Activated CD4-positive, alpha-beta memory T cell treated with anti-CD3 and anti-CD28 coated beads, Interleukin-2, amount 10 ng/mL, durations not matched to agents 7 days and 5 days (primary cell): ENCODE measurements around the gene SEC62. TPM values are rescaled to one million over a fixed set of nuclear protein-coding genes. Genes with fewer than 3 reads are reported as not detected.
A peak's percentile ranks its signal among the peaks of the same experiment; 100 is the strongest.

Experiments used
- CTCF ChIA-PET: fragments of 350-600 bp; sonication (Branson Sonifier 250); formaldehyde crosslinking; loops from one replicate; lab custom pipeline; 2021; ENCODE audit warnings: antibody characterized with exemption, inconsistent platforms; lab: Charles Lee
- POLR2A ChIA-PET: fragments of 350-600 bp; sonication (Branson Sonifier 250); formaldehyde crosslinking; loops from one replicate; lab custom pipeline; 2021; ENCODE audit warnings: antibody characterized with exemption; lab: Charles Lee
- DNase-seq: peaks from one replicate; pipeline ENCODE4 v3.0.0-alpha.2; 2020
- H3K27ac Mint-ChIP-seq: one replicate; pipeline ENCODE4 v1.8.0; 2021; ENCODE audit warnings: mild to moderate bottlenecking, mixed read lengths
- H3K27me3 Mint-ChIP-seq: one replicate; pipeline ENCODE4 v1.8.0; 2021; ENCODE audit warnings: mixed read lengths
- H3K36me3 Mint-ChIP-seq: one replicate; pipeline ENCODE4 v1.8.0; 2021; ENCODE audit warnings: low read depth, mixed read lengths
- H3K4me1 Mint-ChIP-seq: one replicate; pipeline ENCODE4 v1.8.0; 2021; ENCODE audit warnings: mixed read lengths
- H3K4me3 Mint-ChIP-seq: one replicate; pipeline ENCODE4 v1.8.0; 2021; ENCODE audit warnings: mild to moderate bottlenecking, mixed read lengths
- H3K9me3 Mint-ChIP-seq: one replicate; pipeline ENCODE4 v1.8.0; 2021; ENCODE audit warnings: mixed read lengths
- total RNA-seq, 2 experiments: library from RNA; stranded (reverse); gene quantifications; one replicate each; pipeline ENCODE4 v1.2.3, GENCODE V29; 2021

The SEC62 gene
- 10 to 100 TPM; 53.7 to 57.9 TPM for total RNA-seq

- ChIA-PET POLR2A (interaction anchor here (0.7 to 2.9 kb wide), 17 partner anchors 10 to 390 kb away, joined by 3 to 36 read pairs (median 5); partner anchors contain the start of genes ACTRT3, LRRC34, LRRIQ4 and MYNN), CTCF (interaction anchor here (0.5 to 3.7 kb wide), 12 partner anchors 11 to 414 kb away, joined by 3 to 16 read pairs (median 4); partner anchors contain the start of genes LRRC34 and LRRIQ4)
- Mint-ChIP-seq H3K27me3 (no peaks in the 10 kb centered on the region), H3K36me3 (peaks cover 8% of the 10 kb centered on the region), H3K4me3 (peak within 1 kb of the TSS; percentile 85), H3K4me1 (peaks cover 40% of the 10 kb centered on the region), H3K27ac (peak within 1 kb of the TSS; percentile 92), H3K9me3 (no peaks in the 10 kb centered on the region)
- DNase-seq, result peak; percentile 92
These were observed at the start of gene SEC62 for GRCh38 chr3:169966428-169966950. SEC62 (plus strand) TSS chr3:169966807; CDS start chr3:169966823, 16 bp downstream.

DNA sequence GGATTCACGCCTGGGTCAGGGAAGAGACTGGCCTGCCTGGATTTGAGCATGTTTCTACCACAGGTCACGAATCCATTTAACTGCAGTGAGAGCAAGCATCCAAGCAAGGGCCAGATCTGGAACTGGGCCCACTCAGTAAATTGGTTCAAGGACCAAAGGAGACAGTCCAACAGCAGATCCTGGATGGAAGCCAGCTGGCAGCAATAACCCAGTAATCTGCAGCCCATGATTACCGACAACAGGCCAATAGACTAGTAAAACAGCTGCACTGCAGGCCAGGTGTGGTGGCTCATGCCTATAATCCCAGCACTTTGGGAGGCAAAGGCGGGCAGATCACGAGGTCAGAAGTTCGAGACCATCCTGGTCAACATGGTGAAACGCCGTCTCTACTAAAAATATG lies 43.4 kb upstream of the SEC62 start:
- Mint-ChIP-seq H3K9me3 (no peaks in the 10 kb centered on the region), H3K4me3 (no peak overlapping the region), H3K27ac (no peak overlapping the region), H3K27me3 (peaks cover 6% of the 10 kb centered on the region), H3K4me1 (no peaks in the 10 kb centered on the region), H3K36me3 (no peaks in the 10 kb centered on the region)
- no peak for DNase-seq
- ChIA-PET CTCF (no interaction called here), POLR2A (no interaction called here)

DNA sequence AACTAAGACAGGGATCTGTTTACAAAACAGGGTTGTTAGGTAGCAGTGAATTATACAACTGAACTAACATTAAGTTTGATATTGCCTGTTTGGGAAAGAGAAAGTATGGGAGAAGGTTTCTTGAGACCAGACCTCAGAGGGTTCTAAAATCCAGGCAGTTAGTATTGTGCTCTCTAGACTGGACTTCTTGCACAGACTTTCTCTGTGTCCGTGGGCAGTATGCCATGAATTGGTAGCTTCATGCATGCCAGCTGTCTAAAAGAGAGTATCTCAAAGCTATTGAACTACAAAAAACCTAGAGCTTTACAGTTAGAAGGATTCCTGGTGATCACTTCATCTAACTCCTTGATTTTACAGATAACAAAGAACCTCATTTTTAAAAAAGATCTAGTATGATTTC lies 42.8 kb upstream of the SEC62 start:
- POLR2A ChIA-PET, result no interaction called here
- Mint-ChIP-seq H3K9me3 (no peaks in the 10 kb centered on the region), H3K4me3 (no peak overlapping the region), H3K27ac (no peak overlapping the region), H3K27me3 (peaks cover 8% of the 10 kb centered on the region), H3K4me1 (no peaks in the 10 kb centered on the region), H3K36me3 (no peaks in the 10 kb centered on the region)
- CTCF ChIA-PET, result no interaction called here
- no peak for DNase-seq

DNA sequence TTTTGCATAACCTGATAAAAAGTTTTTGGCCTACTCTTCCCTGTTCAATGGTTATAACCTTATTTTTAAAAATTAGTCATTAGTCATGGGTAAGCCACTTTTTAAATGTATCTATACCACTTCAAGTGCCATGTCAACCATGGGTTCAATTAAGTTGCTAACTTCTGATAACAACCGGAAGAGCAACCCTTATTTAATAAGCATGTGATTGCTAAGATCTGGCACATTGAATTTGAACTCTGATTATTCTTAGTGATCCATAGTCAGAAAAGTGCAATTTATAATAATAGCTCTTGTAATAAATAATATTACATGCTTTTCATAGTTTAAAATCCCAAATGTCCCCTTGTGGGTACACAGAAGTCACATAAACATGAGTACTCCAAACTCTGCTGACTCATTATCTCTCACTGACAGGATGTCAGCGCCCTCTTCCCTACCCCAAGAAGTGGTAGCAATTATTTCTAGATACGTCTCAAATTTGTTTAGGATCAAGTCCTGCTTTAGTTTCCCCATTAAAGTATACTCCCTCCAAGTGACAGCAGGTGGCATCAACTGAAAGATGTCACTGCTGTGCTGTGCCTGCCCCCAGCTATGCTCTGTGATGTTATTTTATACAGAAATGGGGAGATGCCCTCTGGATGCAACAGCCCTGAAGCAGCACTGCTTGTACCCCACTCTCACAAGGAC lies 36.6 kb upstream of the SEC62 start:
- ChIA-PET CTCF (no interaction called here), POLR2A (no interaction called here)
- peaks cover 14% of the 10 kb centered on the region for H3K27me3 Mint-ChIP-seq
- H3K4me1 Mint-ChIP-seq, result peaks cover 3% of the 10 kb centered on the region
- no peaks in the 10 kb centered on the region for H3K36me3 Mint-ChIP-seq
- H3K4me3 Mint-ChIP-seq, result no peak overlapping the region
- H3K9me3 Mint-ChIP-seq, result no peaks in the 10 kb centered on the region
- no peak overlapping the region for H3K27ac Mint-ChIP-seq
- no peak for DNase-seq

DNA sequence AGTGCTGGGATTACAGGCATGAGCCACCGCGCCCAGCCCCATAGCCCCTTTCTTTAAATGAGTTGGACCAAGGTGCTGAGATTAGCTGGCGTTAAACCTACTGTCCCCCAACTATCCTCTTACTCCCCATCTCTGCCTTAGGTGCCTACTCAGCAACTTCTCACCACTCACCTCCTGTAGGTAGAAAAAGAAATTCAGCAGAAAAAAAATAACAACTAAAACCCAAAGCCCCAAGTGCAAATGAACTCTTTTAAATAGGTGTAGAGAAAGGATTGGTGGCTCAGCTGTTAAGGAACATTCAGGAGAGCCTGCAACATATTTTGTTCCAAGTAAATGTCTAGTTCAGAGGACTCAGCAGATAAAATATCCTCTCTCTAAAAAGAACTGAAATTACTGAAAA lies 35.8 kb upstream of the SEC62 start:
- Mint-ChIP-seq H3K27ac (no peak overlapping the region), H3K4me1 (peaks cover 3% of the 10 kb centered on the region), H3K9me3 (no peaks in the 10 kb centered on the region), H3K27me3 (peaks cover 21% of the 10 kb centered on the region), H3K36me3 (no peaks in the 10 kb centered on the region), H3K4me3 (no peak overlapping the region)
- ChIA-PET CTCF (no interaction called here), POLR2A (no interaction called here)
- no peak for DNase-seq

DNA sequence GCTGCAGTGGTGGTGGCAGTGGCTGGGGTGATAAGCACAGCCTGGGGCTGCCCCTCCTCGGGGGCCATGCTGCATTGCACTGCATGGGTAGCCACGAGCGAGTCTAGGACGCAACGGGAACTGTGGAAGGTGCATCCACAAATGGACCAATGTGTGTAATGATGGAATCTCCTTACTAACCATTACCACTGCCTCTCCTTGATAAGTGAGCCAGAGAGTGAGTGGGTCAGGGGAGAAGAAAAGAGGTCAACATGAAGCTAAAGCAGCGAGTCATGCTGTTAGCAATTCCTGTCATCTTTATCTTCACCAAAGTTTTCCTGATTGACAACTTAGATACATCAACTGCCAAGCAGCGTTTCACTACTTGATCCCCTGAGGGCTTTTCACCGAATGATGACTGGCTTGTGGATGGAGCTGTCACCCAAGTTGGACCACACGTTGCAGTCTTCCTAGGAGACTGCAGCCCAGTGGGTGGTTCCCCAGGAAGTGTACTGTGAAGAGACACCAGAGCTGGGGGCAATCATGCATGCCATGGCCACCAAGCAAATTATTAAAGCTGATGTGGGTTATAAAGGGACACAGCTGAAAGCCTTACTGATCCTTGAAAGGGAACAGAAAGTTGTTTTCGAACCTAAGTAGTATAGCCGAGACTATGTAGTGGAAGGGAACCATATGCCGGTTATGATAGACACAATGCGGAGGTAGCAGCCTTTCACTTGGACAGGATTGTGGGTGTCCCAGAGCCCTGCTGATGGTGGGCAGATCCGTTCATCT lies 34.7 kb upstream of the SEC62 start:
- H3K9me3 Mint-ChIP-seq, result no peaks in the 10 kb centered on the region
- peaks cover 3% of the 10 kb centered on the region for H3K4me1 Mint-ChIP-seq
- H3K36me3 Mint-ChIP-seq, result no peaks in the 10 kb centered on the region
- no peak overlapping the region for H3K4me3 Mint-ChIP-seq
- CTCF ChIA-PET, result no interaction called here
- POLR2A ChIA-PET, result no interaction called here
- no peak overlapping the region for H3K27ac Mint-ChIP-seq
- H3K27me3 Mint-ChIP-seq, result peaks cover 23% of the 10 kb centered on the region
- DNase-seq, result no peak

DNA sequence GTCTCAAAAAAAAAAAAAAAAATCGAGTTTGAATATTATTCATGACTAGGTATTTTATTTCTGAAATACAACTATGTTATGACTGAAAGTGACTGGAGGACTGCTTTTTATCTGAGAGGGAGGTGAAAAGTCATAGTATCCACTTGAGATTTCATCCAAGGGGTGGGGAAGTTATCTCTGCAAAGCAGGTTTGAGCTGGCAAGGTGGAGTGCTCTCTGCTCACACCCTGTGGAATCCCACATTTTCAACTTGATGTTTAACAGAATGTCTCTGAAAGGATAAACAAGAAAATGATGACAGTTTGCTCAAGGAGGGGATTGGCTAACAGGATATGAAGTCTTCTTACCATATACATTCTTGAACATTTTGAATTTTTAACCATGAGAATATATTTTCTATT lies 27.3 kb upstream of the SEC62 start:
- Mint-ChIP-seq H3K36me3 (no peaks in the 10 kb centered on the region), H3K4me1 (peaks cover 3% of the 10 kb centered on the region), H3K27ac (no peak overlapping the region), H3K9me3 (no peaks in the 10 kb centered on the region), H3K27me3 (peaks cover 29% of the 10 kb centered on the region), H3K4me3 (no peak overlapping the region)
- ChIA-PET CTCF (interaction anchor here (0.7 kb wide), 1 partner anchor 125 kb away, joined by 3 read pairs; no protein-coding TSS in a partner anchor), POLR2A (no interaction called here)
- DNase-seq, result no peak

- H3K27me3 Mint-ChIP-seq, result peaks cover 28% of the 10 kb centered on the region
- no peaks in the 10 kb centered on the region for H3K36me3 Mint-ChIP-seq
- no peak overlapping the region for H3K27ac Mint-ChIP-seq
- ChIA-PET CTCF (interaction anchor here (0.7 kb wide), 1 partner anchor 126 kb away, joined by 3 read pairs; no protein-coding TSS in a partner anchor), POLR2A (no interaction called here)
- no peak overlapping the region for H3K4me3 Mint-ChIP-seq
- H3K9me3 Mint-ChIP-seq, result no peaks in the 10 kb centered on the region
- H3K4me1 Mint-ChIP-seq, result peaks cover 3% of the 10 kb centered on the region
- no peak for DNase-seq
These were observed 26.9 kb upstream of the SEC62 start for GRCh38 chr3:169939751-169940150.

GRCh38 chr3:169940470-169941181 lies 26.0 kb upstream of the SEC62 start:
- Mint-ChIP-seq H3K4me1 (peaks cover 9% of the 10 kb centered on the region), H3K4me3 (no peak overlapping the region), H3K27me3 (peaks cover 20% of the 10 kb centered on the region), H3K36me3 (no peaks in the 10 kb centered on the region), H3K27ac (no peak overlapping the region), H3K9me3 (no peaks in the 10 kb centered on the region)
- CTCF ChIA-PET, result no interaction called here
- POLR2A ChIA-PET, result no interaction called here
- DNase-seq, result no peak

DNA sequence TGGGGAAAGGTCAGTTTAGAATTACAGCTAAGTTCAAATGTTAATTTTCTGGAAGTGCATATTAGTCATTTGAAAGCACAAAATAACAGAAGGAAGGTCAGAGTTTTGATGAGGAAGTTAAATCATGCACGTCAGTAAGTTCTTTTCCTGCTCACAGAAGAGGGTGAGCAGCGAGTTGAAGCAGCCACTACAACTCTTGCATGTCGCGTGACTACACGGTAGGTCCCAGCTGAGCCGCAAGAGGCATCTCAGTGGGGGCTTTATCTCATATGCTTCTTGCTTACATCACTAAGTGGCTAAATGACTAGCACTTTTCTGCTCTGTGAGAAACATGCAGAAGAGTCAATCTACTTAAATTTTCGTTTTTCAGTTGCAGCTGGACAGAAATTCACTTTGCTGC lies 21.3 kb upstream of the SEC62 start:
- H3K27me3 Mint-ChIP-seq, result peaks cover 7% of the 10 kb centered on the region
- no peaks in the 10 kb centered on the region for H3K36me3 Mint-ChIP-seq
- peaks cover 9% of the 10 kb centered on the region for H3K4me1 Mint-ChIP-seq
- peak; percentile 32 for DNase-seq
- no peaks in the 10 kb centered on the region for H3K9me3 Mint-ChIP-seq
- H3K27ac Mint-ChIP-seq, result no peak overlapping the region
- ChIA-PET POLR2A (interaction anchor here (0.7 kb wide), 1 partner anchor 21 kb away, joined by 3 read pairs; no protein-coding TSS in a partner anchor), CTCF (no interaction called here)
- H3K4me3 Mint-ChIP-seq, result no peak overlapping the region

- no peak for DNase-seq
- Mint-ChIP-seq H3K27ac (no peak overlapping the region), H3K36me3 (no peaks in the 10 kb centered on the region), H3K9me3 (no peaks in the 10 kb centered on the region), H3K27me3 (peaks cover 4% of the 10 kb centered on the region), H3K4me1 (peaks cover 6% of the 10 kb centered on the region), H3K4me3 (no peak overlapping the region)
- CTCF ChIA-PET, result interaction anchor here (0.5 to 1.4 kb wide), 3 partner anchors 19 to 80 kb away, joined by 3 to 4 read pairs (median 3); partner anchors contain the start of gene SEC62
- POLR2A ChIA-PET, result interaction anchor here (0.6 kb wide), 1 partner anchor 58 kb away, joined by 3 read pairs; no protein-coding TSS in a partner anchor
These were observed 20.3 kb upstream of the SEC62 start for GRCh38 chr3:169946336-169946735.

GRCh38 chr3:169948559-169949448 lies 17.8 kb upstream of the SEC62 start:
- Mint-ChIP-seq H3K36me3 (no peaks in the 10 kb centered on the region), H3K27me3 (no peaks in the 10 kb centered on the region), H3K4me1 (peaks cover 6% of the 10 kb centered on the region), H3K9me3 (no peaks in the 10 kb centered on the region), H3K4me3 (no peak overlapping the region), H3K27ac (no peak overlapping the region)
- CTCF ChIA-PET, result interaction anchor here (1.4 to 2.0 kb wide), 2 partner anchors 18 to 86 kb away, joined by 3 to 4 read pairs; partner anchors contain the start of gene SEC62
- no peak for DNase-seq
- POLR2A ChIA-PET, result interaction anchor here (2.1 kb wide), 1 partner anchor 18 kb away, joined by 5 read pairs; the partner anchor contains the start of gene SEC62
